ENCODE measurements around the gene TRAPPC4.
"Not testable (repeated sequence)": the region's sequence is repeated elsewhere in the genome, so short reads cannot be mapped to it uniquely, and the experiment has no call there.

Gene TRAPPC4

DNA sequence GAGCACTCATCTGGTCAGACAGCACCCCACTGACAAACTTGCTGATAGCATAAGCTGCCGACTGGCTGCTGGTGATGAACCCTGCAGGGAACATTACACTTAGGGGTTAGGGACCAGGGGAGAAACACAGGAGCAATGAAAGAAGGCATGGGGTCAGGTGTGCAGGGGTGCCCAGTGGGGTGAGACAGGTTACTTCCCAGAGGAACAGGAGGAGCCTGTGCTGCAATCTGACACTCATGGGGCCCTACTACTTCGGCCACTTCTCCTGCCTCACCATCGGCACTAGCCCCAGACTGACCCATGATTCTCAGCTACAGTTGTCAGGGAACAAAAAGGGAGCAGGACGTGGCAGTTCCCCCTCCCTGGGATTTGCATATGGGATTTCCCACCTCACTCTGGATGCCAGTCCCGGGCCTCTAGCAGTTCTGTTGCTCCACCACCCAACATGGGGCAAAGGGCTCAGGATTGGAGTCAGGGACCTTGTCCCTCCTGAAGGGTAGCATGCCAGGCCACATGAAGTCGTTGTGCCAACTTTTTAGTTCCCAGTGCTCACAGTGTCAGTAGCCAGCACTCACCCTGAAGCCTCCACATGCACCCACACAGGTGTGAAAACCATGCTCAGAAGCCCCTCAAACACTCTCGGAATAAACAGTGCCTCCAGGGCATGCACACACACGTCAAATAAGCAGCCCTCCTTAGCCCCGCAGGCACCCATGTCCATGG lies 9.9 kb downstream of the TRAPPC4 start:
- H3K4me3 ChIP-seq (ENCODE audit: low read depth, low read length) = no peak overlapping the region
- no peak for DNase-seq (ENCODE audit: low read depth)
- TF ChIP-seq, protein P1, sequence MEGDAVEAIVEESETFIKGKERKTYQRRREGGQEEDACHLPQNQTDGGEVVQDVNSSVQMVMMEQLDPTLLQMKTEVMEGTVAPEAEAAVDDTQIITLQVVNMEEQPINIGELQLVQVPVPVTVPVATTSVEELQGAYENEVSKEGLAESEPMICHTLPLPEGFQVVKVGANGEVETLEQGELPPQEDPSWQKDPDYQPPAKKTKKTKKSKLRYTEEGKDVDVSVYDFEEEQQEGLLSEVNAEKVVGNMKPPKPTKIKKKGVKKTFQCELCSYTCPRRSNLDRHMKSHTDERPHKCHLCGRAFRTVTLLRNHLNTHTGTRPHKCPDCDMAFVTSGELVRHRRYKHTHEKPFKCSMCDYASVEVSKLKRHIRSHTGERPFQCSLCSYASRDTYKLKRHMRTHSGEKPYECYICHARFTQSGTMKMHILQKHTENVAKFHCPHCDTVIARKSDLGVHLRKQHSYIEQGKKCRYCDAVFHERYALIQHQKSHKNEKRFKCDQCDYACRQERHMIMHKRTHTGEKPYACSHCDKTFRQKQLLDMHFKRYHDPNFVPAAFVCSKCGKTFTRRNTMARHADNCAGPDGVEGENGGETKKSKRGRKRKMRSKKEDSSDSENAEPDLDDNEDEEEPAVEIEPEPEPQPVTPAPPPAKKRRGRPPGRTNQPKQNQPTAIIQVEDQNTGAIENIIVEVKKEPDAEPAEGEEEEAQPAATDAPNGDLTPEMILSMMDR (conservative IDR thresholded peaks at IDR 0.05; ENCODE audit: low read depth, low read length) = no peak

DNA sequence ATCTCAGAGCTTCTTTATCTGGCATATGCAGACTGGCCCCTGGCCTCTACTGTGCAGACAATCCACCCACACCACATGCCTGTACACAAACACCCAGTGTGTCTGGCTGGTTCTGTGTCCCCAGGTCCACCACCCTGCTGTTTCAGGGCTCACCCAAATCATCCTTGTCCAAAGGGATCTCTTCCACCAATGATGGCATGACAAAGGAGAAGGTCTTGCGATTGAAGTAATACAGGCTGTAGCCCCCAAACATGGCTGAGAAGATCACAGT lies 10.4 kb downstream of the TRAPPC4 start:
- no peak overlapping the region for H3K4me3 ChIP-seq (ENCODE audit: low read depth, low read length)

DNA sequence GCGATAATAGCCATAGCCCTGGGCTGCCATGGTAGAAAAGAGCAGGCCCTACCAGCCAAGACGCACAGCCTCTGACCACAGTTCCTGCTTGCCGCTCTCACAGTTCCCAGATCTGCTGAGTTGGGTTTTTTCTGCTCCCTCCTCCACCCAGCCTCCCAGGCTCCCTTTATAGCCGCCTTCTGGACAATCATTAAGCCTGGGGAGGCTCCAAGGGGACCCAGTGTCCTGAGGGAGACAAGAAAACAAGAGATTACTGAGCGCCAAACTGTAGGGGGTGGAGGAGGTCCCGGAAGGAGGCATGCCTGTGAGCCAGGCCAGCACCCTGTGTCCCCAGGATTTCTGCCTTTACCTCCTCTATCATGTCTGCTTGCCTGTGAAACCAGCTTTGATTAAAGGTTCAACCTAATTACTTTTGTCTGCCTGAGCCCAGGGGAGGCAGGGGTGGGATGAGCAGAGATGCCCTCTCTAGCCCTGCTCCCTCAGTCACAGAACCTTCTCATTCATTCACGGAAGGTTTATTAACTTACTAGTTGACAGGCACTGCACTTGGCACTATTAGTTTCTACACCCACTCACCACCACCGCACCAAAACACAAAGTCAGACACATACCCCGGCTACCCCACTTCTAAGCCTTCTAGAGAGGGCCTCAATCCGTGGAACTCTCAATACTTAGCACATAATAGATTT lies 10.9 kb downstream of the TRAPPC4 start:
- no peak for DNase-seq (ENCODE audit: low read depth)
- TF ChIP-seq, protein P1 (conservative IDR thresholded peaks at IDR 0.05; ENCODE audit: low read depth, low read length) = no peak
- peak overlapping the region; percentile 82 for H3K4me3 ChIP-seq (ENCODE audit: low read depth, low read length)

More for the DNA sequence above, 10.4 kb downstream of the TRAPPC4 start:
- TF ChIP-seq, protein P1 (conservative IDR thresholded peaks at IDR 0.05; ENCODE audit: low read depth, low read length) = no peak
- DNase-seq (ENCODE audit: low read depth) = no peak

DNA sequence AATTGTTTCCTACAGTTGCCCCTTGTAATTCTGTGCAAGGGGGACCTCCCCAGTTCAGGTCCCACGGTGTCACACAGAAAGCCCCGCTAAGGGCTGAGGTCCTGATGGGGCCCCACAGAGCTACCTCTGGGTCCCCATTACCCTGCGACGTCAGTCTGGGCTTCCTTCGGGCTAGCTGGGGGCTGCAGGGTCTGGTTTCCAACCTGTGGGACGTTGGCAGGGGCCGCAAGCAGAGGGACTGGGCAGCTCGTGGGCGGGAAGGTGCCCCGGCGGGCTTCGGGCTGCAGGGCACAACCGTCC lies 11.4 kb downstream of the TRAPPC4 start:
- DNase-seq (ENCODE audit: low read depth) = no peak

DNA sequence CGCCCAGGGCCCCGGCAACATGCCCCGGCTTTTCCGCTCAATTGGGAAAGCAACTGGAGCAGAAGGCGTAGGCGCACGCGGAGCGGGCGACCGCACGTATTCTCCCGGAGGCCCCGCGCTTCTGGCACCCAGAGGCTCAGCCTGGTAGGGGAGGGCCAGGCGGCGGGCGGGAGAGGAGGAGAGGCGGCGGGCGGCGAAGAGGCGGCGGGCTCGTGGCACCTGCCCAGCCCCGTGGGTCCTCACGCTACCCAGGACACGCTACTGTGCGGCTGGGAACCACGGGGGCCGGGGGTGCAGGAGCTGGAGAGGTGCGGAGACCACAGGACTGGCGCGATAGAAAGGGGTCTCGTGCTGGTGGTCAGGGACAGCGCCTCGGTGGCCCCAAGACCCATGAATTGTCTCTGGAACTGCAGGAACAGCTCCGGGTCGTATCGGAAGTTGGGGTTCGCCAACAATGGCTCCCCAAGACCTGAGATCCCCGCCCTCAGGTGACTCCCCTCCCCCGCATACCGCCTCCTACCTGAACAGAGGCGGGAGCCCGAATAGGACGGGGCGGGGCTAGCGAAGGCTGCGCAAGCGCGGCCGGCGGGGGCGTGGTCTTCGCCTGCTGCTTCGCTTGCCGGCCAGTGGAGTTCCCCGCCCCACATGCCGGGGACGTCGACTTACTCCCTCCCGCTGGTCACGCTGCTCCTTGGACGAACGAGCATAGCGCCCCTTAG lies 11.9 kb downstream of the TRAPPC4 start, which contains the start of gene SLC37A4:
TSS of gene SLC37A4 (minus strand) at position 549 of the 719 bp plus-strand sequence.
- peak within 1 kb of the TSS; percentile 82 for H3K4me3 ChIP-seq (ENCODE audit: low read depth, low read length)
- DNase-seq (ENCODE audit: low read depth) = peak; percentile 99
- TF ChIP-seq, protein P1 (conservative IDR thresholded peaks at IDR 0.05; ENCODE audit: low read depth, low read length) = no peak

More for the DNA sequence above, 11.4 kb downstream of the TRAPPC4 start:
- TF ChIP-seq, protein P1 (conservative IDR thresholded peaks at IDR 0.05; ENCODE audit: low read depth, low read length) = no peak
- H3K4me3 ChIP-seq (ENCODE audit: low read depth, low read length) = peak overlapping the region; percentile 82

DNA sequence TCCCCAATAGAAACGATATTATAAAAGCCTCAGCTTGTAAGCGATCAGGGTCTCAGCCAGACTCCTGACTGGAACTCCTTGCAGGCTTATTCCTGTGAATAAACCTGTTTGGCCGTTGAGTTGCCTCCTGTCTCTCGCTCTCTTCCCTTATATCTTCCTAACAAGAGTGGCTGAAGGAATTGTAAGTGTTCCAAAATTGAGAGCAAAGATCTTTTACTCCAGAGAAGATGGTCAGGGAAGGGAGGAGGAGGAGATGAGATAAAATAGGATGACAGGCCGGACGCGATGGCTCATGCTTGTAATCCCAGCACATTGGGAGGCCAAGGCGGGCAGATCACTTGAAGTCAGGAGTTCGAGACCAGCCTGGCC lies 13.3 kb downstream of the TRAPPC4 start:
- H3K4me3 ChIP-seq (ENCODE audit: low read depth, low read length) = no peak overlapping the region
- TF ChIP-seq, protein P1 (conservative IDR thresholded peaks at IDR 0.05; ENCODE audit: low read depth, low read length) = no peak
- DNase-seq (ENCODE audit: low read depth) = no peak

DNA sequence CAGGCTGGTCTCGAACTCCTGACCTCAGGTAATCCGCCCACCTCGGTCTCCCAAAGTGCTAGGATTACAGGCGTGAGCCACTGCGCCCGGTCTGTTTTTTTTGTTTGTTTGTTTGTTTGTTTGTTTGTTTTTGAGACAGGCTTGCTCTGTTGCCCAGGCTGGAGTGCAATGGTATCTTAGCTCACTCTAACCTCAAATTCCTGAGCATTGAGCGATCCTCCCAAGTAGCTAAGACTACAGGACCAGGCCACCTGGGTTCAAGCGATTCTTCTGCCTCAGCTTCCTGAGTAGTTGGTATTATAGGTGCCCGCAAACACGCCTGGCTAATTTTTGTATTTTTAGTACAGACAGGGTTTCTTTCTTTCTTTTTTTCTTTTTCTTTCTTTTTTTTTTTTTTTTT lies 14.9 kb downstream of the TRAPPC4 start:
- DNase-seq (ENCODE audit: low read depth); H3K4me3 ChIP-seq (ENCODE audit: low read depth, low read length): not testable (repeated sequence)

Measured in choroid plexus epithelial cell (primary cell).